SK-N-SH (cell line): ENCODE results near the gene PDE4C.

Source experiments
- EP300 ChIP-seq, 2 experiments: IDR thresholded peaks; 2 replicates each; pipeline versions ENCODE4 v1.4.0 to v1.6.1; 2012; ENCODE audit warnings: borderline replicate concordance in 1 of 2, low read depth in 1 of 2, low read length in 1 of 2
- GABPA ChIP-seq: IDR thresholded peaks from 2 replicates; pipeline ENCODE4 v1.4.0; 2012; ENCODE audit warnings: low read depth, mild to moderate bottlenecking
- MAX ChIP-seq: IDR thresholded peaks from 2 replicates; pipeline ENCODE4 v1.4.0; 2012; ENCODE audit warnings: low read depth
- POLR2AphosphoS5 ChIP-seq: IDR thresholded peaks from 2 replicates; pipeline ENCODE4 v1.6.1; 2012; ENCODE audit warnings: low read depth, low read length
- RFX5 ChIP-seq: IDR thresholded peaks from 2 replicates; pipeline ENCODE4 v1.6.1; 2012; ENCODE audit warnings: mild to moderate bottlenecking, improper control_type of control experiment, low read length
- SIN3A ChIP-seq: IDR thresholded peaks from 2 replicates; pipeline ENCODE4 v1.6.1; 2012; ENCODE audit warnings: low read depth, mild to moderate bottlenecking, low read length, moderate library complexity, borderline replicate concordance
- SMC3 ChIP-seq: IDR thresholded peaks from 2 replicates; pipeline ENCODE4 v1.6.1; 2012; ENCODE audit warnings: low read depth, low read length, improper control_type of control experiment
- TAF1 ChIP-seq: IDR thresholded peaks from 2 replicates; pipeline ENCODE4 v1.6.1; 2012; ENCODE audit warnings: low read depth, mild to moderate bottlenecking, low read length, moderate library complexity, borderline replicate concordance
- TEAD4 ChIP-seq: IDR thresholded peaks from 2 replicates; pipeline ENCODE4 v1.4.0; 2012; ENCODE audit warnings: mild to moderate bottlenecking, borderline replicate concordance; ENCODE audit not compliant: insufficient read depth
- YY1 ChIP-seq: IDR thresholded peaks from 2 replicates; pipeline ENCODE4 v1.4.0; 2012; ENCODE audit warnings: low read depth, mild to moderate bottlenecking
- TF ChIP-seq, protein P1 (sequence below): fragments of 200-600 bp; sonication (generic); IDR thresholded peaks from 2 replicates; pipeline ENCODE4 v1.6.1; 2017; ENCODE audit warnings: antibody characterized with exemption, mild to moderate bottlenecking, moderate library complexity
- TF ChIP-seq, protein P2 (sequence below): IDR thresholded peaks from 2 replicates; pipeline ENCODE4 v1.6.1; 2012; ENCODE audit warnings: mild to moderate bottlenecking, low read depth, low read length, moderate library complexity

DNA sequence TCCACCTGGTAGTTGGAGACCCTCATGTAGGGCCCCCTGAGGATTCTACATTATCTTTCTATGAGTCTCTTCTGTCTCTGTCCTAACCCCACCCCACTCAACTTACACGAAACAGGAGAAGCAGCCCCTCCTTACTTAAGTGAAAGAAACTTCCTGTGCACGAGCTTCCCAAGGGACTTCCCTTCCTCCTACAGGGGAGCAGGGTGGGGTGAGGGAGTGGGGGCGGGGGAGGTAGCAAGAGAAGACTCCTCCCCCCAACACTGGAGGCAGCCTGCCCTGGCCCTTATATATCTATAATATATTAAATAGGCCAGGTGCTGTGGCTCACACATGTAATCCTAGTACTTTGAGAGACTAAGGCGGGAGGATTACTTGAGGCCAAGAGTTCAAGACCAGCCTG, 5.5 kb upstream of the PDE4C start:
- TF ChIP-seq, protein P1, sequence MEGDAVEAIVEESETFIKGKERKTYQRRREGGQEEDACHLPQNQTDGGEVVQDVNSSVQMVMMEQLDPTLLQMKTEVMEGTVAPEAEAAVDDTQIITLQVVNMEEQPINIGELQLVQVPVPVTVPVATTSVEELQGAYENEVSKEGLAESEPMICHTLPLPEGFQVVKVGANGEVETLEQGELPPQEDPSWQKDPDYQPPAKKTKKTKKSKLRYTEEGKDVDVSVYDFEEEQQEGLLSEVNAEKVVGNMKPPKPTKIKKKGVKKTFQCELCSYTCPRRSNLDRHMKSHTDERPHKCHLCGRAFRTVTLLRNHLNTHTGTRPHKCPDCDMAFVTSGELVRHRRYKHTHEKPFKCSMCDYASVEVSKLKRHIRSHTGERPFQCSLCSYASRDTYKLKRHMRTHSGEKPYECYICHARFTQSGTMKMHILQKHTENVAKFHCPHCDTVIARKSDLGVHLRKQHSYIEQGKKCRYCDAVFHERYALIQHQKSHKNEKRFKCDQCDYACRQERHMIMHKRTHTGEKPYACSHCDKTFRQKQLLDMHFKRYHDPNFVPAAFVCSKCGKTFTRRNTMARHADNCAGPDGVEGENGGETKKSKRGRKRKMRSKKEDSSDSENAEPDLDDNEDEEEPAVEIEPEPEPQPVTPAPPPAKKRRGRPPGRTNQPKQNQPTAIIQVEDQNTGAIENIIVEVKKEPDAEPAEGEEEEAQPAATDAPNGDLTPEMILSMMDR: no peak
- TF ChIP-seq YY1 (no peak), EP300 (IDR thresholded peaks at IDR 0.05; ENCODE audit: borderline replicate concordance in 1 of 2, low read depth in 1 of 2, low read length in 1 of 2) (no peak), SMC3 (no peak), SIN3A (no peak), GABPA (no peak), RFX5 (no peak), POLR2AphosphoS5 (no peak), TEAD4 (no peak), MAX (no peak), TAF1 (no peak)
- TF ChIP-seq, protein P2, sequence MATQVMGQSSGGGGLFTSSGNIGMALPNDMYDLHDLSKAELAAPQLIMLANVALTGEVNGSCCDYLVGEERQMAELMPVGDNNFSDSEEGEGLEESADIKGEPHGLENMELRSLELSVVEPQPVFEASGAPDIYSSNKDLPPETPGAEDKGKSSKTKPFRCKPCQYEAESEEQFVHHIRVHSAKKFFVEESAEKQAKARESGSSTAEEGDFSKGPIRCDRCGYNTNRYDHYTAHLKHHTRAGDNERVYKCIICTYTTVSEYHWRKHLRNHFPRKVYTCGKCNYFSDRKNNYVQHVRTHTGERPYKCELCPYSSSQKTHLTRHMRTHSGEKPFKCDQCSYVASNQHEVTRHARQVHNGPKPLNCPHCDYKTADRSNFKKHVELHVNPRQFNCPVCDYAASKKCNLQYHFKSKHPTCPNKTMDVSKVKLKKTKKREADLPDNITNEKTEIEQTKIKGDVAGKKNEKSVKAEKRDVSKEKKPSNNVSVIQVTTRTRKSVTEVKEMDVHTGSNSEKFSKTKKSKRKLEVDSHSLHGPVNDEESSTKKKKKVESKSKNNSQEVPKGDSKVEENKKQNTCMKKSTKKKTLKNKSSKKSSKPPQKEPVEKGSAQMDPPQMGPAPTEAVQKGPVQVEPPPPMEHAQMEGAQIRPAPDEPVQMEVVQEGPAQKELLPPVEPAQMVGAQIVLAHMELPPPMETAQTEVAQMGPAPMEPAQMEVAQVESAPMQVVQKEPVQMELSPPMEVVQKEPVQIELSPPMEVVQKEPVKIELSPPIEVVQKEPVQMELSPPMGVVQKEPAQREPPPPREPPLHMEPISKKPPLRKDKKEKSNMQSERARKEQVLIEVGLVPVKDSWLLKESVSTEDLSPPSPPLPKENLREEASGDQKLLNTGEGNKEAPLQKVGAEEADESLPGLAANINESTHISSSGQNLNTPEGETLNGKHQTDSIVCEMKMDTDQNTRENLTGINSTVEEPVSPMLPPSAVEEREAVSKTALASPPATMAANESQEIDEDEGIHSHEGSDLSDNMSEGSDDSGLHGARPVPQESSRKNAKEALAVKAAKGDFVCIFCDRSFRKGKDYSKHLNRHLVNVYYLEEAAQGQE: no peak
